GM21786 (cell line): ENCODE data around the gene KAZN.

Experiments
- ATAC-seq: cut with Tn5 transposase; IDR thresholded peaks from one replicate; pipeline ENCODE4 v1.9.1; 2021; ENCODE audit not compliant: unreplicated experiment

Gene KAZN

GRCh38 chr1:14705824-14706223, 107.3 kb downstream of the KAZN start:
- ATAC-seq = no peak

- ATAC-seq = no peak
Measured at GRCh38 chr1:14706631-14707030, 108.1 kb downstream of the KAZN start.

DNA sequence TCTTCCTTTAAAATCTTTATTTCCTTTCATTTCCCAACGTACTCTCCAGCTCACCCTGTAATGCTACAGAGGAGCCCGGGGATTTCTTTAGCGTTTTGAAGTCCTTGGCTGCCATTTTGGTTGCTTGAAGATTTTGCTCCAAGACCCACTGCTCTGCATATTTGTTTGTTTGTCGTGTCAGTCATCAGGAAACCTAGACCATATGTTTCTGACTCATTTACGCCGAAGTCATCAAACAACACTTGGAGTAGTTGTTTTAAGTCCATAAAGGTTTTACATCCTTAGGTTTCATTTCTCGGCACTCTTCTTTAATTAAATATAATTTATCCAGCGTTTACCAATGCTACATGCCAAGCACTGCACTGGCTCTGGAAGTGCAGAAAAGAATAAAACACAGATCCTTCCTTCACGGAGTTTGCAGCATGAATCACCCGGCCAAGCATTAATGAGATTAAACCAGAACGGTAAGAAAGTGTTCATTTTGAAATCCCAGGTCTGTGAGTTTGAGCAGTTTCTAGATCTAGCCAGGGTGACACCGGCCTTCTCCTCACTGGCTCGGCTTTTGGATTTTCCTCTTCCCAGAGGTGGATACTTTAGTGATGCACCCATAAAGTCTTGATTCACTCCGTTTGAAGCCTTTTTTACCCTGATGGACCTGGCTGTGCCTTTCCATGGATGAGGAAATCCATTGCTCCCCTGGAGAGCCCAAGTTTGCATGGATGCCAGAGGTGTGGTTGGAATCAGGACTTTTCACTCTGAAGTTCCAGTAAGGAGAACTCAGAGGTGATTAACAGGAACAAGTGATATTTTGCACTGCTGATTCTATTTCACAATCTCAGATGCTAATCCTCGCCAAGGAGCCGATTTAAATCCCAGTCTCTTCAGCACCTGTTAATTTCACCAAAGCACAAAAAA, 109.3 kb downstream of the KAZN start:
- no peak for ATAC-seq

DNA sequence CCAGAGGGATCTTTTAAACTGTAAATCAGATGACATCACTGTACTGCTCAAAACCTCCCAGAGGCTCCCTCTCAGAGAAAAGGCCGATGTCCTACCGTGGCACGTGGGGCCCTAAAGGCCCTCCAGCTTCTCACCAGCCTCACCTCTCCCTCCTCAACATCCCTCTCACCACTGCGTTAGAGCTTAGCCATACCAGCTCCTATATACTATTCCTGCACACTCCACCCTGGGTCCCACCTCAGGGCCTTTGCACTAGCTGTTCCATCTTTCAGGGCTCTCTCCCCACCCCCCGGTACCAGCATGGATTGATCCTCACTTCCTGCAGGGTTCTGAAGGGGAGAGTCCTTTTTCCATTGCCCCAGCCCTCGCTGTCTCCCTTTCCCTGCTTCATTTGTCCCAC, 111.8 kb downstream of the KAZN start:
- no peak for ATAC-seq

GRCh38 chr1:14712136-14712535, 113.7 kb downstream of the KAZN start:
- ATAC-seq = no peak

DNA sequence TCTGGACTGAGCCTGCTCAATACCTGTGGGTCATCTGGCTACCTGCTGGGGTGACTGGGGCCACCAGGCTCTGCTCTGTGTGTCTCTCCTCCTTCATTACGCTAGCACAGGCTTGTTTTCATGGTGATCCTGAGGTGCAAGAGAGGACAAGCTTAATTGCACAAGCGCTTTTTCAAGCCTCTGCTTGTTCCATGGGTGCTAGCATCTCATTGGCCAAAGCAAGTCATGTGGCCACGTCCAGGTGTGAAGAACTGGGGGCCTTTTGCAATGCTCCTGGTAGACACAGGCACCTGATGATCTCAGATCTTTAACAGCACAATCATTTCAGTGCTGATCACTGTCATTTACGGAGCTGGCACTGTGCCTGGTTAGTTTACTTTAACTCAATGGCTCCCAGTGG, 114.6 kb downstream of the KAZN start:
- ATAC-seq = no peak

DNA sequence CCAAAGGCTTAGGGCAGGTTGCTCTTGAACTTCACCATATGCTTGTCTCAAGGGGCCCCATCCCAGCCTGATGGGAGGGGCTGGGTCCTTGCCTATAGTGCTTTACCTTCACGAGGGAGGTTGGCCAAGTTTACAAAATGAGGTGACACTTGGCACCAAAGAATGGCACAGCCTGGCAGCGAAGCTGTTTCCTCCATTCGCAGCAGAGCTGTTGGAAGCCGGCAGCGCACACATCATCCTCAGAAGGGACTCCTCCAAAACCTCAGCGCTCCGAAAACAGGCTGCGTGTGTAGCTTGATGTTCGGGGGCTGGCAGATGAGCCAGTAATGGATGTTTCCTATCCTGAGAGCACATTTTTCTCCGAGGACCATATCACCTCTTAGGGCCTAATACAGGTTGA, 116.8 kb downstream of the KAZN start:
- ATAC-seq = no peak

GRCh38 chr1:14715802-14716201, 117.3 kb downstream of the KAZN start:
- ATAC-seq = no peak

GRCh38 chr1:14716474-14716873, 118.0 kb downstream of the KAZN start:
- no peak for ATAC-seq

- no peak for ATAC-seq
Measured at GRCh38 chr1:14718476-14718875, 120.0 kb downstream of the KAZN start.

DNA sequence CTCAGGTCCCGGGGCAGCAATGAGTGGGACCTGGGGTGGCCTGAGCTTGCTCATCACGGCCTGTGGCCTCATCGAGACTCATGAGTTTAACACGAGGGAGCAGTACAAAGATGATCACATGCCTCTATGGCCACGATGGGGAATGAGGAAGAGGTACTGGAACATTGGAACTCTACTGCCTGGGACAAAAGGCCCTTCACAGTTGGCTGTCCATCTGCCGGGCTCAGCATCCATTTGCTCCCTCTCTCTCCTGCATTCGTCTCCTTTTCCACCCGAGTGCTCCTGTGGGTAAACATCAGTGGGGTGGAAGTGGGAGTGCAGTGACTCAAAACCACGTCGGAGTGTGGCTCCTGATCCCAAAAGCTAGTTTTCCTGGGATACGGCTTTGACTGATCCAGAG, 124.9 kb downstream of the KAZN start:
- ATAC-seq = no peak

DNA sequence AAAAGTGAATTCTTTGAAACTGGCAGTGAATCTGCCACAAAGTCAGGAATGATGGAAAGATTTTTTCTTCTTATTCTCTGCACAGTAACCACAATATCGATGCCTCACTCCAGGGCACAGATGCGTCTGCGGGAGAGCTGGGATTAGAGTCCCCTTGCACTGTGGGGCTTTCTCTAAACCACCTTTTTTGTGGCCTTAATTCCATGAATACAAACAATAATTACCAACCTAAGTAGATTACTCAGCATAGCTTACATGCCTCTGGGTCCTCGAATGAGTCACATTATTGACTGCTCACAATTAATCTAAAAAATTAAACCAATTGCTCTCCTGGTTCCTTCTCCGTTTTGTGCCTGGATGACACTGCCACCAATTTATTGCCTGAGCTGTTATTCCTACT, 125.8 kb downstream of the KAZN start:
- no peak for ATAC-seq

- no peak for ATAC-seq
Measured at GRCh38 chr1:14724678-14725077, 126.2 kb downstream of the KAZN start.

GRCh38 chr1:14725238-14725637, 126.8 kb downstream of the KAZN start:
- ATAC-seq = no peak

GRCh38 chr1:14725695-14726094, 127.2 kb downstream of the KAZN start:
- no peak for ATAC-seq

DNA sequence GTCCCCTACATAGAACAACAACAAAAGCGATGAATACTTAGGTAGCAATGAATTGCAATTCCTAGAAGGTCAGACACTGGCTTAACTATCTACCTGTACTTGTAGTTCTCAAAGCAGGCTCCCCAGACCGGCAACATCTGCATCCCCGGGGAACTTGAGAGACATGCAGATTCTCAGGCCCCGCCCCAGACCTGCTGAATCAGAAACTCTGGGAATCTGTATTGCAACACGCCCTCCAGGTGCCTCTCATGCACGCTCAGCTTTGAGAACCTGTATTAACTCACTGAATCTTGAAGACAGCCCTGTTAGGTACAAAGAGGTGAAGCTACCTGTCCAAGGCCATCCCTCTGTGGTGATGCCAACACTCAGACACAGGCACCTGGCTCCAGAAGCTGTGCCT, 128.1 kb downstream of the KAZN start:
- no peak for ATAC-seq

GRCh38 chr1:14728516-14728915, 130.0 kb downstream of the KAZN start:
- no peak for ATAC-seq

- ATAC-seq = no peak
Measured at GRCh38 chr1:14732728-14733047, 134.2 kb downstream of the KAZN start.

- ATAC-seq = no peak
Measured at GRCh38 chr1:14733048-14733778, 134.7 kb downstream of the KAZN start.

DNA sequence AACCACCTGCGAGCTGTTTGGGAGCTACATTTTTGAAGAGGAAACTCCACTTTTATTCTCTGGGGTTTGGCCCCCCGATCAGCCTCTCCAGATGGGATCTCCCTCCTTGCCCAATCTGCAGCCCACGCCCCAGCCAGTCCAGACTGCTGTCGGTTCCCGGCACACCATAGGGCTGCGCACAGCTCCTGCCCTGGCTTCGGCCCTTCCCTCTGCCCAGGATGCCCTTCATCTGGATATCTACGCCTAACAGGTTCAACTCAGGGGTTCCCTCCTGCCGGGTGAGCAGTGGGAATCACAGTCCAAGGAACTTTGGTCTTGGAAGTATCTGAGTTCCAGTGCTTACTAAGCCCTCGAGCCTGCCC, 135.3 kb downstream of the KAZN start:
- ATAC-seq = no peak

- ATAC-seq = no peak
Measured at GRCh38 chr1:14735841-14736240, 137.4 kb downstream of the KAZN start.

DNA sequence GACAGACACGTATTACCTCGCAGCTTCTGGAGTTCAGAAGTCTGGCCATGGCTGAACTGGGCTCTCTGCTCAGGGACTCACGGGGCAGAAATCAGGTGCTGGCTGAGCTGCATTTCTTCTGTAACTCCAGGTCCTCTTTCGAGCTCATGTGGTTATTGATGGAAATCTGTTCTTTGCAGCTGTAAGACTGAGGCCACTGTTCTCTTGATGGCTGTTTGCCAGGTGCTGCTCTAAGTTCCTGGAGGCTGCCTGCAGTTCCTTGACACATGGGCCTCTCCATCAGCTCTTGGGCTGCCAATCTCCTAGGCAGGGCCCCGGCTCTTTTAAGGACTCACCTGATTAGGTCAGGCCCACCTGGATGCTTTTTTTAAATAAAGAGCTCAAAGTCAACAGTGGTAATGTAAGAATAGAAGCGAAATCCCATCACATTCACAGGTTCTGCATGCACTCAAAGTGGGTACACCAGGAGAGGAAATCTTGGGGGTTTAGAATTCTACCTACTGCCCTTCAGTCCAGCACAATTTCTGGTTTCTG, 139.1 kb downstream of the KAZN start:
- no peak for ATAC-seq
